D341Med (cell line): ENCODE results near the gene EYS.

Source experiments
- DNase-seq: peaks from one replicate; pipeline ENCODE4 v3.0.0; 2012; ENCODE audit warnings: low spot score

Gene EYS

GRCh38 chr6:64955435-64955848 lies 751.6 kb downstream of the EYS start:
- no peak for DNase-seq

- DNase-seq = no peak
Observed at GRCh38 chr6:64949257-64949656, 757.8 kb downstream of the EYS start.

- no peak for DNase-seq
Observed at GRCh38 chr6:64948261-64948660, 758.8 kb downstream of the EYS start.

- DNase-seq = no peak
Observed at GRCh38 chr6:64945450-64945849, 761.6 kb downstream of the EYS start.

- DNase-seq = no peak
Observed at GRCh38 chr6:64932486-64932885, 774.5 kb downstream of the EYS start.

GRCh38 chr6:64930681-64931080 lies 776.3 kb downstream of the EYS start:
- DNase-seq = no peak

GRCh38 chr6:64926051-64926450 lies 781.0 kb downstream of the EYS start:
- DNase-seq = no peak

- DNase-seq = no peak
Observed at GRCh38 chr6:64920257-64920656, 786.8 kb downstream of the EYS start.

GRCh38 chr6:64914124-64914523 lies 792.9 kb downstream of the EYS start:
- no peak for DNase-seq

GRCh38 chr6:64912966-64913365 lies 794.1 kb downstream of the EYS start:
- DNase-seq = no peak

- no peak for DNase-seq
Observed at GRCh38 chr6:64908104-64908503, 798.9 kb downstream of the EYS start.

GRCh38 chr6:64904616-64905015 lies 802.4 kb downstream of the EYS start:
- DNase-seq = no peak

GRCh38 chr6:64902596-64902995 lies 804.4 kb downstream of the EYS start:
- no peak for DNase-seq

GRCh38 chr6:64896939-64897338 lies 810.1 kb downstream of the EYS start:
- DNase-seq = no peak

- DNase-seq = no peak
Observed at GRCh38 chr6:64895945-64896344, 811.1 kb downstream of the EYS start.

GRCh38 chr6:64890609-64891008 lies 816.4 kb downstream of the EYS start:
- no peak for DNase-seq

GRCh38 chr6:64889144-64889543 lies 817.9 kb downstream of the EYS start:
- DNase-seq = no peak

GRCh38 chr6:64874776-64875175 lies 832.2 kb downstream of the EYS start:
- DNase-seq = no peak

GRCh38 chr6:64872633-64873032 lies 834.4 kb downstream of the EYS start:
- DNase-seq = no peak

- no peak for DNase-seq
Observed at GRCh38 chr6:64861039-64861651, 845.9 kb downstream of the EYS start.

GRCh38 chr6:64860203-64860602 lies 846.8 kb downstream of the EYS start:
- DNase-seq = no peak

GRCh38 chr6:64850121-64850520 lies 856.9 kb downstream of the EYS start:
- no peak for DNase-seq

GRCh38 chr6:64848467-64848866 lies 858.6 kb downstream of the EYS start:
- DNase-seq = no peak

- no peak for DNase-seq
Observed at GRCh38 chr6:64847396-64847795, 859.6 kb downstream of the EYS start.

GRCh38 chr6:64838726-64839125 lies 868.3 kb downstream of the EYS start:
- DNase-seq = no peak
